Activated CD4-positive, alpha-beta T cell treated with anti-CD3 and anti-CD28 coated beads for 48 hours (primary cell): ENCODE data around the gene IGF1R.

Experiments used
- DNase-seq: peaks from one replicate; pipeline ENCODE4 v3.0.0-alpha.2; 2020

The IGF1R gene

GRCh38 chr15:98927022-98927421, 278.7 kb downstream of the IGF1R start:
- no peak for DNase-seq

- no peak for DNase-seq
Measured at GRCh38 chr15:98927996-98928395, 279.7 kb downstream of the IGF1R start.

GRCh38 chr15:98930576-98930975, 282.2 kb downstream of the IGF1R start:
- no peak for DNase-seq

DNA sequence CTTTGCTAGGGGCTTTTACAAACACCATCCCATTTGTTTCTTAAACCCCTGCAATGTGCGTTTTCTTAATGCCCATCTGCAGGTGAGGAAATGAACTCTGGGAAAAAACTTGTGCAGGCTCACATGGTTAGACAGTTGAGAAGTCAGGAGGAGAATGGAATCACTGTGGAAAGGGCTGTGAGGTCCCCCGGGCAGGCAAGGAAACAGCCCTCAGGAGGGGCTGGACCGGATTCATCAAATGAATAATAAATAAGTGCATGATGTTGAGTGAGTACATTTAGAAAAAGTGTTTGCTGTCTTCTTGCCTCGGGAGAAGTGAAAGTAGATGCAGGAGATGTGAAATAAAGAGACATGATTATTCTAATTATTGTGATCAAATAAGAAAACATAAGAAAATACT, 282.7 kb downstream of the IGF1R start:
- DNase-seq: no peak

DNA sequence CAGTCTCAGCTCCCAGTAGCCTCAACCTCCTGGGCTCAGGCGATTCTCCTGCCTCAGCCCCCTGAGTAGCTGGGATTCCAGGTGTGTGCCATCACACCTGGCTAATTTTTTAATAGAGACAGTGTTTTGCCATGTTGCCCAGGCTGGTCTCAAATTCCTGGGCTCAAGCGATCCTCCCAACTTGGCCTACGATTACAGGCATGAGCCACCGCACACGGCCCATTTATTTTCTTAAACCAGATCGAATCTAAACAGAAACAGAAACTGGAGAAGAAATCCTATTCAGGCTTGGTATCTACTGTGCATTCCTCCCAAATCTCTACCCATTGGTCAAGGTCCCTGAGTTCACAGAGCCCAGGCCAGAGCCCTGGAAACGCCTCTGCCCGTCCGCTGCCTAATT, 285.1 kb downstream of the IGF1R start:
- no peak for DNase-seq

GRCh38 chr15:98935736-98936135, 287.4 kb downstream of the IGF1R start:
- no peak for DNase-seq

DNA sequence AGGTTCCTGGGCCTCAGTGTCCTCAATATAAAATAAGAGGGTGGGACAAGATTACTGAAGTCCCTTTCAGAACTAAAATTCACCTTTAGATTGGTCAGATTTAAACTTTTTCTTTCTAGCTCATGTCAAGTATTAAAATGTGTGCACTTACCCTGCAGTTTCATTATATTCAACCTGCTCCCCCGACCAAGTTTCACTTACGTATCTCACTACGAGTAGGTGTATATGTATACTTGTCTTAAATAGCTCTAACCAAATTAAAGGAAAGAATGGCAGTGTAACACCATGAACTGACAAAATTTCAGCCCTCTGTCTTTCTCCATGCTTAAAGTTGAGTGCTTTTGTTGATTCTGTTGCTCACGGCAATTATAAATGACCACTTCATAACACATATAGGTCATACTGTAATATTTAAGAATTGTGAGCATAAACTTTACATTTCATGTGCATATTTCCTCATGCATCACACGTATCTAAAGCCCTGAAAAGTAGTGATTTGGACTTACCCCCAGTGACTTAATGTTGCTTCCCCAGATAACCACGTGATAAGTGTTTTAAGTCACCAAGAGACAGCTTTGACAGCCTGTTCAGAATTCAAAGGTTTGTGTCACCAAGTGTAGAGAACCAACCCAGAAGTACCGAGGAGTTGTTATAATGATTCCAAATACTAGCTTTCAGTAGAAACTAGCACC, 289.2 kb downstream of the IGF1R start:
- no peak for DNase-seq

GRCh38 chr15:98938105-98938417, 289.7 kb downstream of the IGF1R start:
- no peak for DNase-seq

GRCh38 chr15:98938799-98939198, 290.5 kb downstream of the IGF1R start:
- no peak for DNase-seq

DNA sequence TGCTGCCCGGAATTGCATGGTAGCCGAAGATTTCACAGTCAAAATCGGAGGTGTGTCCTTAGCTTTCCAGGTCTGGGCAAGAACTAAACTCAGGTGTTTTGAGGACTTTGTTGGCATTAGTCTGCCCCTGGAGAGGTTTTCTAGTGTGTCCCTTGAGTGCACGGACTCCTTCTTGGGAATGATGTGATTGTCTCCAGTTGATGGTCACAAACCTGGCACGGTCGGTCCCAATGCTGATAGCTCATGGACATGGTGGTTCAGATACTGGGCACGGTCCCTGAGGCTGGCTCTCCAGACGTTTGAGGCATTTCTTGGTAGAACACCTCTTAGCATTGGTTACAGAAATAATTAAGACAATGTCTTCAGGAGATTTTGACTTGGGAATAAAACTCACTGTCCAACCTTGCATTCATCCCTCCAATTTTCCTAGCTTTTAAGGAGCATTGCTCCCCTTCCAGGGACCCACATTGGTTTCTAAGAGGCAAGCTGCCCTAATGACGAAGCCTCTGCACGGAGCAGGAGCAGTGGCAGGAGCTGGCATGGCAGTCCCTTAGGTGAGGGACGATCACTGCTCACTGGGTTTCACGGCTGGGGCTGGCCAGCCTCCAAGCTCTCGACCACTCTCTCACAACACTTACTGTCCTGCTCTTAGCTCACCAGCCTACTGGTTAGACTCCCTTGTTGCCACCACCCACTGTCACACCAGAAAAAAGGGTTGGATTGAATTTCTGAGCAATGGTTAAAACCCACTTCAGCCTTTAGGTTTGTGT, 291.2 kb downstream of the IGF1R start:
- DNase-seq: no peak

DNA sequence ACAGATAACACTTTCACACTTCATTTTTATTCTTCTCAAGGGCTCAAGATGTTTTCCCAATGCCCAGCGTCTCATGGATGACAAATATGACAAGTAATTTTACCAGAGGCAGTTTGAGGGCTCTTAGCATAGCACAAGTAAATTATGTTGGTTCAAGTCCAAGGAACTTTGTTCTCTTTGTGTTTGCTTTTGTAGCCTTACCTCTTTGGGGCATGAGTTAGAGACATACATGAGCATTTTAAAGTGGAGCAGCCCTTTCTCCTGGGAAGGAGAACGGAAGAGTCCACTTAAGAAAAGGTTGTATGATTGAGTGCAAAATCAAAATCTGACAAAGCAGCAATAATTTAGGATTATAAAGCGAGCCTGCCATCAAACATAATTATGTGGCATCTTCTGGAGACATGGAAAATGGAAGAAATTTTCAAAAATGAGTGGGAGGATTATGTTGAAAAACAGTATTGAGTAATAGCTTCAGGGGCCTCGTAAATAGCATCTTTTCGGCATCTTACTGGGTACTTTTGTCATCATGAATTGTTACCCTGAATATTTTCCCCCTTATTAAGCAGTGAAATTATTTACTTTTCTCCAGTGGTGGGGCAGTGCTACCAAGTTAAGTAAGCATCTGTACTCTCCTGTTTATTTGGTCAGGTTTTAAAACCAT, 293.4 kb downstream of the IGF1R start:
- DNase-seq: no peak

- no peak for DNase-seq
Measured at GRCh38 chr15:98942431-98942830, 294.1 kb downstream of the IGF1R start.

- DNase-seq: no peak
Measured at GRCh38 chr15:98943051-98943508, 294.7 kb downstream of the IGF1R start.

- no peak for DNase-seq
Measured at GRCh38 chr15:98943601-98944151, 295.3 kb downstream of the IGF1R start.

GRCh38 chr15:98946301-98947255, 298.2 kb downstream of the IGF1R start:
- no peak for DNase-seq

- DNase-seq: no peak
Measured at GRCh38 chr15:98948456-98948855, 300.1 kb downstream of the IGF1R start.

- DNase-seq: no peak
Measured at GRCh38 chr15:98948941-98949340, 300.6 kb downstream of the IGF1R start.

GRCh38 chr15:98949624-98950023, 301.3 kb downstream of the IGF1R start:
- DNase-seq: no peak

GRCh38 chr15:98950248-98950647, 301.9 kb downstream of the IGF1R start:
- DNase-seq: no peak

DNA sequence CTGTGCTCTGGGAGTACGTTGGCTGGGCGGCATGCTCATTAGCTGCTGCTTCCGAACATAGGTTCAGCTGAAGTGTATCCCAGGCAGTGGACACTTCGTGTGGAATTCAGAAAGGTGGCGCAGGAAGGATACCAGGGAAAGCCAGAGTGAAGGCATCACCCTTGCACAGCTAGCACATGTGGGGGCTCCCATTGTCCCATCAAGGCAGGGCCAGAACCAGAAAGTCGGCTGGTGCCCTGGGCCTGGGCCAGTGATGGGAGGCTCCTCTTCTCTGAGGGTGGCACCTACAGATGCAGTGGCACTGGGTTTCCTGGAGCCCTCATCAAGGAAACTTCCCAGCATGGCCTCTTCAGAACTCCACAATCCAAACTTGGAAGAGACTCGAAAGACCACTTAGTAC, 302.7 kb downstream of the IGF1R start:
- DNase-seq: no peak

- no peak for DNase-seq
Measured at GRCh38 chr15:98951493-98952320, 303.4 kb downstream of the IGF1R start.

- DNase-seq: peak; percentile 21
Measured at GRCh38 chr15:98952381-98952803, 304.1 kb downstream of the IGF1R start.
